ENCODE measurements around the gene KPTN.

KPTN gene

DNA sequence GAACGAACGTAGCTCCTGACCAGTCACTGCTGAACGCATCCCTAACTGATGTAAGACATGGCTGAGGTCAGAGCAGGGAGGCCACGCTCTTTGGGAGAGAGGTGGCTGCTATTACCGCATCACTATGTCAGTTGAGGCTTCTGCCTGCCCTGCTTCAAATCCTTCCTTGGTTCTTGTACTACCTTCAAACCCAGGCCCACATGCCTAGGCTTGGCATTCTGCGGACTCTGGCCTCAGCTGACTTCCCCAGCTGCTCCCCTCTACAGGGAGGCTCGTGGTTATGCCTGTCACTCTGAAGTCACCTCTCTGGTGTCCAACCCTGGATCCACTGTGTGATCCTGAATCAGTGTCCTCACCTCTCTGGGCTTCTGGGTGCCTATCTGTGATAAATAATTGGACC is 49.9 kb downstream of the KPTN start:
- no peak for DNase-seq (ENCODE audit: low spot score)

DNA sequence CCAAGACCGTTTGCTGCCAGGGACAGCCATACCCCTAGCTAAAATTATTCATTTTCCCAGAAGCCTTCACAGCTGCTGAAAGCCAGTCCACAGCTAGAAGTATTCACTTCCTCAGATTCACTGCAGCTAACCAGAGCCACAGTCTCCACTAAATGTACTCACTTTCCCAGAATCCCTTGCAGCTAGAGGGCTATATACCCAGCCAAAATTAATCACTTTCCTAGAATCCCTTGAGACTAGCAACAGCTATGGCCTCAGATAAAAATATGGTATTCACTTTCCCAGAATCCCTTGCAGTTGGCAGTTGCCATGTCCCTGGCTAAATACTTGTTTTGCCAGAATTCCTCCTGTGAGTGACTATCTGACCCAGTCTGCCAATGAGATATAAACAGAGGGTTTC is 50.9 kb downstream of the KPTN start:
- no peak for DNase-seq (ENCODE audit: low spot score)

DNA sequence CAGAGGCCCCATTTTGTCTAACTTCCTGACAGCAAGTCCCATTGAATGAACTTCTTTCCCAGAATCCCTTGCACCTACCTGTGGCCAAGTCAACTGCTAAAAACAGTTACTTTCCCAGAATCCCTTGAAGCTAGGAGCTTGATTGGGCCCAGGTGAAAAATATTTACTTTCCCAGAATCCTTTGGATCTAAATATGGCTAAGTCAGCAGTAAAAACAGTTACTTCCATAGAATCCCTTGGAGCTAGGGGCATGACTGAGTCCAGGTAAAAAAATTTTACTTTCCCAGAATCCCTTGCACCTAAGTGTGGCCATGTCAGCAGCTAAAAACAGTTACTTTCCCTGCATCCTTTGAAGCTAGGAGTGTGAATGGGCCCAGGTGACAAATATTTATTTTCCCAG is 51.5 kb downstream of the KPTN start:
- DNase-seq (ENCODE audit: low spot score) = no peak

DNA sequence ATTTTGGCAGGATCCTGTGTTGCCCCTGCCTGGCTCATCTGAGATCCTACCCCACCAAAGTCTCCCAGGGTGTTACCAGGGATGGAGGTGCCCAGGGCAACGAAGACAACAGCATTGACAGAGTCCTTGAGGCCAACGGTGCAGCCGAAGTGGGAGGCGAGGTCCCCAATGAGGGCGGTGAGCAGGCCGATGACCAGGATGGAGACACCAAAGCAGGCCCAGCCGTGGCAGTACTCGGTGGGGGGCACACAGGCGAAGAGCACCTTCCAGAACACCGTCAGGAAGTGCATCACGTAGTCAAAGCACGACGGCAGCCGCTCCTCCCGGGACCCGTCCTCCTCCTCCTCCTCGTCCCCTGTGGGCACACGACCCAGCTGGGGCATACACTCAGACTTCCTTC is 51.9 kb downstream of the KPTN start:
- DNase-seq (ENCODE audit: low spot score) = no peak

DNA sequence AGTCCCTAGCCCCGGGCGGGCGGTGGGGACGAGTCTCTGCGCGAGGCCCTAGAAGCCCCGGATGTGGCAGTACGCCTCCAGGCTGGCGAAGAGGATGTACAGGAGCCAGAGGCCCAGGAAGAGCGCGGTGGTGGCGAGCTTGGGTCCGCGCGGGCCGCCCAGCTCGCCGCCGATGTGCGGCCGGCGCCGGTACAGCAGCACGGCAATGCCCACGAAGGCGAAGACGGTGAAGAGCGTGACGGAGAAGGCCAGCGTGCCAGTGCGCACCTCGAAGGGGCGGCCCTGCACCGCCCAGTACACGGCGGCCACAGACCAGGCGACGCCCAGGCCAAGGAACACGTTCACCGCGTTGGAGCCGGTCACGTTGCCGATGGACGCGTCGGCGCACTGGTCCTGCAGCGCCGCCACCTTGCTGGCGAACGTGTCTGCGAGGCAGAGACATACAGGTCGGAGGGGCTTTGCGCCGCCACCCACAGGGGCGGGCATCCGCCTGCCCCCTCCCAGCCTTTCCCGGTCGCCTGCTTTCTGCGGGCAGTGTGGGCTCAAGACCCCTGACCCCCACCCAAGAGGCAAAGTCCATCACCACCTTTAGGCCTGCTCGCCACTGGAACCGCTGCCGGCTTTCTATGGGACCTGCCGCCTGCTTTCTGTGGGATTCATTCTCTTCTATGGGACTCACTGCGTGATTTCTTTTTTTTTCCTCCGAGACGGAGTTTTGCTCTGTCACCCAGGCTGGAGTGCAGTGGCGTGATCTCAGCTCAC is 53.8 kb downstream of the KPTN start:
- peak; percentile 72 for DNase-seq (ENCODE audit: low spot score)

DNA sequence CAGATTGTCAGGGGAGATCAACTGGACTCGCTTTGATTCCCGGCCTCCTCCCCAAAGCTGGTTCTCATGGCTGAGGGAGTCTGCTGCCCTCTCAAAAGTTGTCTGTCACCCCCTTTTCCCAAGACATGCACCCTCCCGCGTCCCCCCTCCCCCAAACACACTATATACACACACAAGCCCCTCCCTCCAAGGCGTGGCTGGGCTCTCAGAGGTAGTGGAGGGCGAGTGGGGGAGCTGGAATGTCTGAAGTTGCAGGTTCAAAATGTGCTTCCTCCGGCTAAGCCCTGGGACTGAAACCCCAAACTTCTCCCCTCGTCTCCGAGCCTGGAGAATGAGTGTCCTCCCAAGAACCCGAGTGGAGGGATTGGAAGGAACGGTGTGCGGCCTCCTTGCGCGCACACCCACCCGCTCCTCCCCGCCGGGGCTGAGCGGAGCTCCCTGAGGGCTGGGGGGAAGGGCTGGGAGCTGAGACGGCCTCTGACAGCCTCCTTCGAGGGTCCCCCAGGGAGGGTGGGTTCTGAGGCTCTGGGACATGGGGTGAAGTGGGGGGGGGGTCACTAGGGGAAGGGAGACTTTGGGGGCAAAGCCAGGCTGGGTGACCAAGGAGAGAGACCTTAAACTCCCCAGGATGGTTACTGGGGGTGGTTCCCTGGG is 54.8 kb downstream of the KPTN start:
- DNase-seq (ENCODE audit: low spot score) = no peak

DNA sequence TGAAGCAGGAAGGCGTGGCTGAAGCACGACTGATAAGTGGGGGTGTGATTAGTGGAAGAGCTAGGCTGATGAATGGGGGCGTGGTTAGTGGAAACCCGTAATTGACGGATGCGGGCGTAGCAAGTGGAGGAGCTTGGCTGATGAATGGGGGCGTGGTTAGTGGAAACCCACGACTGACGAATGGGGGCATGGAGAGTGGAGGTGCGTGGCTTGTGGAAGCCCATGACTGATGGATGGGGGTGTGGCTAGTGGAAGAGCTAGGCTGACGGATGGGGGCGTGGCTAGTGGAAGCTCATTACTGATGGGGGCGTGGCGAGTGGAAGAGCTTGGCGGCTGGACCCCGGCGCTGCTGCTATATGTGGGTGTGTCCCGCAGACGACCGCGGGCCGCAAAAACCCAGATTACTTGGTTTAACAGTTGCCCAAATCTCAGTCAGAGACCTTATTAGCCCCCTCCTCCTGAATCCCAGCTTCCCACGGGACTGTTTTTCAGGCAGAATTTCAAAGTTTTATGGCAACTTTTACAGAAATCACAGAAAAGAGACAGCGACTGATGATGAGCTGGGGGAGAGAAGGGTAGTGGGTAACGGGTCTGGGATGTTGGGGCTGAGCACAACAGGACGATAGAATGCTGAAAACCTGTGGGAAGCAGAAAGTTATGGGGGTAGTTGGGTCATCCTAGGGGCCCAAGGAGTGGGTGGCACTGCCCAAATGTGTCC is 55.7 kb downstream of the KPTN start:
- DNase-seq (ENCODE audit: low spot score) = peak; percentile 97

DNA sequence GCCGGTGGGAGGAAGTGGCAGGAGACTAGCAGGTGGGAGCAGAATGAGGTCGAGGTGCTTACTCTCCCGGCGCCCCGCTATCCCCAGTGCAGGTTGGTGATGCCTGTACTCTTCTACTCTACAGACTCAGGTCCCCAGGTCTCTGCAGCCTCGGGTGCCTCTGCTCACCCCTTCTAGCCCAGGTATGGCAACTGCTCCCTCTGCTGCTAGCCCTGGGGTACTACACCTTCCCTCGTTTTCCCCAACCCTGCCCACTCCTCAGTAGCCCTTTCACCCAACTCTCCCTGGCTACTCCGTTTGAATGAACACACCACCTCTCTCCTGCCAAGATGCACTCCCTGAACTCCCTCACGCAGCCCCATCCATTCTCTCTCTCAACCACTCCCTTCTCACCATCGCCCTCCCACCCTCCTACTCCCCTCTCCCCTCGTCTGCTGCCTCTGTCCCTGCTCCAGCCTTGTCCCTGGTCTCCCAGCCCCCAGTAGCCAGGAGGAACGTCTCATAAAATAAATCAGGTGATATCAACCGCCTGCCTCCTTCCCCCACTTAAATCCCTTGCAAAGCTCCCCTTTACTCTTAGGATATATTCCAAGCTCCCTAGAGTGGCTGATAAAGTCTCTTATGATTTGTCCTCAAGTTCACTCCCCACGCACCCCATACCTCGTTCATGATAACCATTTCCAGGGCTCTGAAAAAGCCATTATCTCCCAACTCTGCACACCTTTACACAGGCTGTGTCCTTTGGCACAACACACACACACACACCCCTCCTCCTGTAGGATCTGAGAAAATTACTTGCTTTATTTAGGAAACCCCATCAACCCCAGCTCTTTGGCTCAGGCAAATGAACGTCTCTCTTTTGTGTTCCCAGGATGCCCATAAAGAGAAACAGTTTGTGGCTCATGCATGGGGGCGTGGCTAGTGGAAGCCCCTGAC is 56.5 kb downstream of the KPTN start:
- peak; percentile 79 for DNase-seq (ENCODE audit: low spot score)
